ENCODE measurements around the gene NLGN2.

- TF ChIP-seq POLR2A (IDR thresholded peaks at IDR 0.05) (no peak), CTCF (IDR thresholded peaks at IDR 0.05) (no peak)
Observed at GRCh38 chr17:7407485-7408251, at the start of gene NLGN2.
